ENCODE data around the gene NEURL4.
A peak's percentile ranks its signal among the peaks of the same experiment; 100 is the strongest.

Gene NEURL4

DNA sequence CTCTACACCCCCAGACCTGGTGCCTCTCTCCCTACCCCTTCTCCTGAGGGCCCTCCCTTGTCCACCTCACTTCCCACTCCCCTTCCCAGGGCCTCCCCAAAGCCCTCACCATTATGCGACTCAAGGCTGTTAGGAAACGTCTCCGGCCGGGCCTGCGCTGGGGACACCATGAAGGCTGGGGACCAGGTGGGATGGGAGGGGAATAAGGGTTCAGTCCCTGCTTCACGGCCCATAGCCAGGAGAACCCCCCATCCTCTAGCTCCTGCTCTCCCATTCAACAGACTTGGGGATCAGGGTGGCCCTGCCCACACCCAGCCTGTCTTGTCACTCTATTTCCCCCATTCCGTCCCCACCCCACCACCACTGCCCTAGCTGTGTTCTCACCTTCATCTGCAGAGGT, 2.1 kb downstream of the NEURL4 start:
- no peak for DNase-seq (ENCODE audit: low read depth)
- H3K4me3 ChIP-seq (ENCODE audit: low read depth, low read length) = no peak overlapping the region

DNA sequence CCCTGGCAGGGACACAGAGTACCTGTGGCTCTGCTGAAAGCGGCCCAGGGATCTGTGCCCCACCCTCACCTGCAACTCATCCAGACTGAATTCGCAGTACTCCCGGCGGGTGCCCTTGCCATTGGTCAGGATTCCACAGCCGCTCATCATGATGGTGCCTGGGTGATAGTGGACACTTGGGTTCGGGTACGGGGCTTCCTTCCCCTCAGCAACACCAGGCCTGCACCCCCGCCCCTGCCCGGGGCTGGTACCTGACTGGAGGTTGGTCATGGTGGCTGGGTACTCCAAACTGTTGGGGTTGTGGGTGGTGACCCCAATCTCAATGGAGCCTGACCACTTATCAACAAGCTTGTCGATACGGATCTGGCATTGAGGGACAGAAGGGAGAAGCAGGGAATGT, 2.9 kb downstream of the NEURL4 start:
- DNase-seq (ENCODE audit: low read depth) = no peak
- no peak overlapping the region for H3K4me3 ChIP-seq (ENCODE audit: low read depth, low read length)

DNA sequence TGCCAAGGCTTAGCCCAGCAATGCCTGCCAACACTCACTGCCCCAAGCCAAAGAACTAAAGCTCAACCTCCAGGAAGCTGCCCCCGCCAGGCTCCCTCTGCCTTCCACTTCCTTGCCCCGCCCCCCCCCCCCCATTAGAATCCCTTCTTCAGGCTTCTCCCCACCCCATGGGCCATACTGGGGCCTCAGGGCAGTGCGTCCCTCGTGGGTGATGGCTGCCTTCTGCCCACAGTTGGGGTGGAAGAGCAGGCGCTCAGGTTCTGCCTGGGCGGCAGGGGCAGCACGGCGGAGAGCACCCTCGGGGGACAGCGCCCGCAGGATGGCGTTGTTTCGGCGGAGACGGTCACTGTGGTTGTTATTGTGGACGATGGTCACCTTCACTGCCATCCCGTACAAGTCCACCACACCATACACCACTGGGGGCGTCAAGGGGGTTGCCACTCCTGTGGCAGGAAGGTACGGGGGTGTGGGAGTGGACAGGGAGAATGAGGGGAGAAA, 4.1 kb downstream of the NEURL4 start:
- H3K4me3 ChIP-seq (ENCODE audit: low read depth, low read length) = no peak overlapping the region
- no peak for DNase-seq (ENCODE audit: low read depth)

DNA sequence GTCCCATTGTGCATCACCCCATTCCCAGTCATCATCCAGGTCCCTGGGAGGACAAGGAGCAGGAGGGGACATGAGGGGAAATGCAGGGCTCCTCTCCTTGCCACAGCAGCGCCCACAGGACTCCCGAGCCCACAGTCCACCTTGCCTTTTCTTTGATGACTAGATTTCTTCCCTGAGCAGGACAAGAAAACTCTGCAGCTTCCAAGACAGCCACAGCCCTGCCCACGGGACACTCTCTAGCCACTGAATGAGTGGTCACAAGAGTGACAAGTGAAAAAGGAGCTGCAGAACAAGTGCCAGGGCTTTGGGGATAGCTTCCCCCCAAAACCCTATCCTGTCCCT, 4.7 kb downstream of the NEURL4 start:
- DNase-seq (ENCODE audit: low read depth) = no peak
- H3K4me3 ChIP-seq (ENCODE audit: low read depth, low read length) = no peak overlapping the region

DNA sequence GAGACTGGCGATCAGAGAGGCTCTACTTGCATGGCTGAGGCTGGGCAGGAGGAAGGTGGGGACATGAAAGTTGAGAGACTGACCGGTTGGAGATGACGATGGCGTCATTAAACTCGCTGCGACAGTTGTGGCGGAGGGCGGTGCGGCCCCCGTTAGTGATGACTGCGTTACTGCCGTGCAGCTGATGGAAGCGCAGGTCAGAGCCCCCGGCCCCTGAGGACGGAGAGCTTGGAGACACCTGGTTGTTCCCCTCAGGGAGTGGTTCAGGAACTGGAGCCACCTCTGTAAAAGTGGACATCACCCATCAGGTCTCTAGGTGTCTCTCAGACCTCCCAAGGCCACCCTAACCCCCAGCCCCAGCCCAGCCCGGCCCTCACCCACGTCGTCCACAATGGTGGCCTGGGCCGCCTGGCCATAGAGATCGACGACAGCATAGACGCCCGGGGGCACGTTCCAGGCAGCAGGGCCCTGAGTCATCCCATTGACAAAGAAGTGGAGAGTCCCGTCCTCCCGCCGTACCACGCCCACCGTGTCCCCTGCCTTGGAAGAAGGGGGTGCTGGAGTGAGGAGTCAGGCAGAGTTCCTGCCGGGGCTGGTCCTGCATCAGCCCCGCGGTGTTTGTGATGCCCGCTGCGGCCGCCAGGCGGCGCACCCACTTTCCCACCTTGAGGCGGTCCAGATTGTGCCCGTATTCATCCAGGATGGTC, 5.3 kb downstream of the NEURL4 start:
- no peak overlapping the region for H3K4me3 ChIP-seq (ENCODE audit: low read depth, low read length)
- DNase-seq (ENCODE audit: low read depth) = no peak

DNA sequence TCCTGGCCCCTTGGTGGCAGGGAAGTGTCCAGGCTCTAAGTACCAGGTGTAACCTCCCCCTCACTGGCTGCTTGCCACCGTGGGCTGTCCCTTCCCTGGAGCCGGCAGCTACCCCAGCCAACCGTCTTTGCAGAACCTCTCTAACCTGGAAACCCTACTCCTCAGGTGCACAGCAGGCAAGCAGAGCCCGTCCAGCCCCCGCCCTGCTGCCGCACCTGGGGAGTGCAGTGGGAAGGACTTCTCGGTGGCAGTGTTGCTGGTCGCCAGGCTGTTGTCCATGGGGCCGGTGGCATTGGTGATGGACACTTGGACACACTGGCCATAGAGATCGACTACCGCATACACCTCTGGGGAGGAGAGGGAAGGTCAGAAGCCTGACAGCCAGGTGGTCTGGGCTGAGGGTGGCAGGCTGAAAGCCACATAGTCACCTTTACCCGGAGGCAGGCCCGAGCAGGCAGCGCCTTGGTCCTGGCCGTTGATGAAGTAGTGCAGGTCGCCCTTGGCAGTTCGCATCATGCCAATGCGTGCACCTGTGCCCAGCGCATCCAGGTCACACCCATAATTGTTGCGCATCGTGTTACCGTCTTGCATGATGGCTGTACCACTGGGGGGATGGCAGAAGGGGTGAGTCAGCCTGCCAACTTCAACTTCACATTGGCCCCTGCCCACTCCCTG, 6.5 kb downstream of the NEURL4 start:
- no peak for DNase-seq (ENCODE audit: low read depth)
- H3K4me3 ChIP-seq (ENCODE audit: low read depth, low read length) = no peak overlapping the region

DNA sequence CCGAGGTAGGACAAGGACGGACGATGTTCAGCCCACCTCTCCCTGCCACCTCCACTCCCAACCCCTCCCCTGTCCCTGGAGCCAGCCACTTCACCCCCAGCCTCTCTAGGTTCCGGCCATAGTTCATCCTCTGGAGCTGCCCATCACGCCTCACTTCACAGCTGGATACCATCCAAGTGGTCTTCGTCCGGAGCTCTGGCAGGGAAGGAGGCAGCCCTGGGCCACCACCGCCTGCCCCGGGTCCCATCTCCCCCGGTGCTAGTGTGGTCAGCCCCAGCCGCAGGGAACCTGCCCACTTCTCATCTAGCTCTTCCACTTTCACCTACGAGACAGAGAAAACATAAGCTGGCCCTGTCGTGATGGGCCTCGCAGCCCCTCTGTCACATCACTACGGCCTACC, 7.7 kb downstream of the NEURL4 start:
- no peak overlapping the region for H3K4me3 ChIP-seq (ENCODE audit: low read depth, low read length)
- DNase-seq (ENCODE audit: low read depth) = no peak

DNA sequence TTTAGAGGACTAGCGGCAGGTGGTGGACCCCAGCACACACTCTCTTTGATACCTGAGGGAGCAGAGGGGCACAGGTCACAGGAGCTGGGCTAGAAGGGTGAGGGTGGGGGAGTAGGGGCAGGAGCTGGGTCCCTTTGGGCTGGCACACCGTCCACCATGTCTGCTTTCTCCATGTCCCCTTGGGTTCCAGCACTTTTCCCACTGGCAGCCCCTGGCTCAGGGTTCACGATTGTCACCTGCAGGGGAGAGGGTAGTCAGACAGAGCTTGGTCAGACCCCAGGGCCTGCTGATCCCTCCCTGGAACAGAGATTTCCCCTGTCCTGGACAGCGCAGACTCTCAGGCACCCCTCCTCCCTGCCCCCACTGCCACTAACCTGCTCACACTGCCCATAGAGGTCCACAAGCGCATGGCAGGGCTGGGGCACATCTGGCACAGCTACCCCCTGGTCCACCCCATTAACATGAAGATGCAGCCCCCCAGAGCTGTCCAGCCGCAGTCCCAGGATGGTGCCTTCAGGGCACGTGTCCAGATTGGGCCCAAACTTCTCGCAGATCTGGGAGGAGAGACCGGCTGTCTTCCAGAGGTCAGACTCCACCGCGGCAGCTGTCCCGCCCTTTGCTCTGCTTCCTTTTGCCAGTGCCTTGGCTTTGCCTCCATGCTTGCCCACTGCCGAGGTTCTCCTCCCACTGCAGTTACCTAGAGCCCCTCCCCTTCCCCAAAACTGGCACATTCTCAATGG, 10.8 kb downstream of the NEURL4 start:
- H3K4me3 ChIP-seq (ENCODE audit: low read depth, low read length) = no peak overlapping the region
- DNase-seq (ENCODE audit: low read depth) = no peak

DNA sequence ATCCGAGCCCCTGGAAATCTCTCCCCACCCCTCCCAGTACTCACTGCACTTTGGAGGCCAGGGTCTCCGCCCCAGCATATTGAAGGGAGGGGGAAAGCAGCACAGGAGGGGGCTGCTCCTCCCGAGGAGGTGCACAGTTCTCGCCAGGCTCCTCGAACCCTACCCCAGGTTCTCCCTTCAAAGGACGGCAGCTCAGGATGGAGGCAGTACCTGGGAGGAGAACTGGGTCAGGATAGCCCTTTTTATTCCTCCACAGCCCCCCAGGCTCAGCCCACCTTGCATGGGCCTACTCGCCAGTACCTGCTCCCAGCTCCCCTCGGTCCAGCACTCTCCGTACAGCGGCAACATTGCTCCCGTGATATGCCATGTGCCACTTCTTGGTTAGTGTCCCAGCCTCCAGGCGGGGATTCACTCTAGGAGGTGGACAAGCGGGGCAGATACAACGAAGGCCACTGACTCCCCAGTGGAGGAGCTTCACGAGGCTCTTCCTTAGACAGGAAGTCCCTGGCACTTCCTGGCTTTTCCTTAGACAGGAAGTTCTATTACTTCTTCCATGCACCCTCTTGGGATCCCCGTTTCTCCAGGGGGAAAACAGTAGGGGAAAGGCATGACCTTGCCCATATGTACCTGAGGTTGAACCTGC, 11.9 kb downstream of the NEURL4 start:
- no peak for DNase-seq (ENCODE audit: low read depth)
- no peak overlapping the region for H3K4me3 ChIP-seq (ENCODE audit: low read depth, low read length)

DNA sequence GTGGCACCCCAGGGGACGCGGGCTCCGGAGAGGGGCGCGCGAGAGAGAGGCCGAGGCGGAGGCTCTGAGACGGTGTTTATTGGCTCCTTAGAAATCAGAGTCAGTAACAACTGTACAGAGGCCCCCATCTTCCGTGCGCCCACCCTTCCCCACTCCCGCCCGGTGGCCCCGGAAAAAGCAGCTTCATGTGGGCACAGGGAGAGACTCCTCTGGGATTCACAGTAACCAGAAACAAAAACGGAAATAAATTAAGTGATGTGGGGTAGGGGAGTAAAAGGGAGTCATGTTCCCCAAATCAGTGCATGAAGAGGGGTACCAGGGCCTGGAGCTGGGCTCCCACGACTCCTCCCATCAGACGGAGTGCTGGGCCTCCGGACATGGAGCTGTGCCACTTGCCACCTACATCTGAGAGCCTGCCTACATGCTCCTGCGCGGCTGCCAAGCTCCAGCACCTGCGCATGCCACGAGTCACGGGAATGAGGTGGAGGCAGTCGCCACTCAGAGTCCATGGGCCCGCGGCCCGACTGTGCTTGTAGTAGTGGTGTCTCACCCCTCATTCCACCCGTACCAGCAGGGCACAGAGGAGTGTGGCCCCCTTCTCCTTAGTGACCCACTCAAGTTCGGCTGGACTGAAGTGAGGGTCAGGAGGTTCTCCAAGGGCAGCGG, 13.4 kb downstream of the NEURL4 start:
- no peak for DNase-seq (ENCODE audit: low read depth)
- H3K4me3 ChIP-seq (ENCODE audit: low read depth, low read length) = peak overlapping the region; percentile 81

DNA sequence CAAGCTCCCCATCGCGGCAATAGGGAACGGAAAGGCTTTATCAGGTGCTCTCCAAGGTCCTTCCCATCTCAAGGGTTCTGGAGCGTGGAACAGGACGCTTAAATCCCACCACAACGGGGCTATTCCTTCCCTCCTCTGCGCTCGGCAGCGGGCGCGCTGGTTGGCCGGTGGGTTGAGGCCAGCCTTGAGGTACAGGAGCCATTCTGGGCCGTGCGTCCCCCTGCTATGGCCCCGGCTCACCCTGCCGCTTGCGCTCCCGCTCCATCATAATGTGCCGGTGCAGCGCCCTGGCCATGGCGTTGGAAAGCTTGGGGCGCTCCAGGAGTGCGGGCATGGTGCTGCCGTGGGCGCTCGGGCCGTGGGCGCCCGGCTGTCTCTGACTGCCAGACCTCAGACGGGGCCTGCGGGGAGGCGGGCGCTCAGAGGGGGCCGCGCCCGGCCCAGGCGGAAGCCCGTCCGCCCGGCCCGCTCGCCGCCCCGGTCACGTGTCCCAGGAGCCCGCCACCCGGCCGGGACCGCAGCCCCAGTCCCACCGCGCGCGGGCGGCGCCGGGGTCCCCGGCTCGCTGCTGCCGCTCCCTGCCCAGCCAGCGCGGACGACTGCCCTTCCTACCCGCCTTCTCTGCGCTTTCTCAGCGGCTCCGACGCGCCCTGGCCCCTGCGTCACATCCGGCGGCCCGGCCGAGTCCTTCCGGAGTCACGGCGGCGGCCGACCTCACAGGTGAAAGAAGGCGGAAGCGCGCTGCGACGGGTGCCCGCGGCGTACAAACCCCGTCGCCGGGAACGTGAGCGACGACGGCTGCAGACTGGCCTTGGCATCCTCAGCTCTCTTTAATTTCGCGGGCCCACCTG, 14.2 kb downstream of the NEURL4 start, which contains the start of gene GPS2:
TSS of gene GPS2 (minus strand) at position 642 of the 851 bp plus-strand sequence. CDS start at position 334, 308 bp downstream.
- H3K4me3 ChIP-seq (ENCODE audit: low read depth, low read length) = peak within 1 kb of the TSS; percentile 81
- DNase-seq (ENCODE audit: low read depth) = no peak

DNA sequence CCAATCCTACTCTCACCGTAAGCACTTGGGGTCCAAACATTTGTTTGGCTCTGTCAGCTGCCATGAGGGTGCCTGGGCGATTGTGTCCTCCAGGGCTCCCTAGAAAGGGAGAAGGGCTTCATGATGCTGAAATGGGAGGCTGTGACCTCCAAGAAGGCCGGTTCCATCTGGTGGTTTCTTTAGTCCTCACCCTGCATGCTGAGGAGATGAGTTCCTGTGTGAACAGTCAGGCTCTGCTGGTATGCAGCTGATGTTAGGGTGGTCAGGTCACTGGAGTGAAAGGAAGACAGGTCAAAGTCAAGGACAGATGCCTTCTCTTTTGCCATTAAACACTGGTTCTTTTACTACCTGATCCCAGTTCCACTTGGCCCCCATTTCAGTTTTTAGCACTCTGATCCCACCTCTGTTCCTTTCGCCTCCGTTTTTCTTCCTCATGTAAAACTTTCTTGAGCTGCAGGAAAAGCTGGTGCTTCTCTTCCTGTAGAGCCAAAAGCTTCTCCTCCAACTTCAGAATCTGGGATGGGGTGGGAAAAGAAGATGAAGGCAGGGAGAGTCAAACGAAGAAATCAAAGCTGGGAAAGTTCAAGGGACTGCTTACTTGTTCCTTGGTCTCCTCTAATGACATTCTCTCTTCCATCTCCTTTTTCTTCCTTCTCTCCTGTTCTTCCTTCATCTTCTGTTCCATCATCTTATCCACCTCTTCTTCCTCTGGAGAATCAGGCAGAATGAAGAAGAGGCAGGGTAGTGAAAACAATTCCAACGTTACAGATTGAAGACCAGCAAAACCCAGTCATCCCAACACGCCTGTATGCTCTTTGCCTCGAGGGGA, 15.0 kb downstream of the NEURL4 start:
- no peak for DNase-seq (ENCODE audit: low read depth)
- H3K4me3 ChIP-seq (ENCODE audit: low read depth, low read length) = peak overlapping the region; percentile 81

DNA sequence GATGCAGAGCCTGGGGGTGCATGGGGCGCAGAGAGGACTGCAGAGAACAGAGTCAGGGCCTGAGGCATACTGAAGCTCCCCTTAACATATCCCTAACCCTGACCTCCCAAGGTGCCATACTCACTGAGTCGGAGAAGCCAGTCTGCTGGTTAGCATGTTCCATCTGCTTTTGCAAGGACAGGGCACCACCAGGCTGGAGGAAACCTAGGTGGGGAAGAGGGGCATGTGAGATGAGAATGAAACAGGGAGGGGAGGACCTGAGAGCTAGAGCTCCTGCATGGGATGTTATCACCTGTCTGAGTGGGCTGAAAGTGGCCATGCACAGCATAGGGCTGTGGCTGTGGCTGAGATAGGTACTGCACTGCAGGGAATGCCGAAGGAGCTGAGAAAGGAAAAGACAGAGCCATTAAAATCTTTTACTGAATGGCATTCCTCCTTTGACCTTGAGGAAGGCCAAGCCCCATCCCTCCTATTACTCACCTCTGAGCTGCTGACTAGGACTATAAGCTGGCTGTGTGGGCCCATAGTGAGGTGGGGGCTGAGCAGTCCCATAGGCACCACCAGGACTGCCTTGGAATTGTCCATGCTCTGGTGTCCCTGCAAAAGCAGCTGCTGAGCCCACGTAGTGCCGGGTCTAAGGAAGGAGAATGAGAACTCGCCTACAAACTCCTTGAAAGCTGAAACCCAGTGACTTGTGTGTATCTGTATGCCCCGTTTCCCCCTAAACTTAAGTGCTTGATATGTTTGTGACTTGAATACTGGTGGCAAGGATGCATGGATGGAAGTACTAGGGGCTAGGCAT, 15.8 kb downstream of the NEURL4 start:
- no peak for DNase-seq (ENCODE audit: low read depth)
- H3K4me3 ChIP-seq (ENCODE audit: low read depth, low read length) = no peak overlapping the region

DNA sequence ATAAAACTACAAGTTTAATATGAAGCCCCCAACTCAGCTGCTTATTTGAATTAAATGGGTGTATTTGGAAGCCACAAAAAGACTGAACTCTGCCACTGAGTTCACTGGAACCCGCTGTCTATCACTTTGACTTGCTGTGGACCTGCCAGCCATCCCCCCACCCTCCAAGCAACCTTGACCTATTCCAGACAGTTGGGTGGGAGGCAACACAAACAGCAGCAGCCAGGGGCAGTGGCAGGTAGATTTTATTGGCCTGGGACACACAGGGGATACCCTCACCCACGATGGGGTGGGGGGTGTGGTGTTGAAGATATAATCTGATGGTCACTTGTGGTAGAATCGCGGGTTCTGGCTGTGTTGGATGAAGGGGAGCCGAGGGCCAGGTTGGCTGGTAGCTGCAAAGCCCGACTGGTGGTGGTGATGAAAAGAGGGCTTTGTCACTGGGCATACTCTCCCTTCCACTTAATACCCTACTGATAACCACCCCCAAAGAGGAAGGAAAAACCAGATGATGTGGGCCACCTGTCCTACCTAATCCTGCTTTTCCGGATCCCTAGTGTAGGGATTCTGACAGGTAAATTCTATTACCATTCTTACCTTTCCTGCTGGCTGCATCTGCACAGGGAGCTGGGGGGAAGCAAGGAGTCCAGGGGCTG, 16.6 kb downstream of the NEURL4 start:
- DNase-seq (ENCODE audit: low read depth) = no peak
- no peak overlapping the region for H3K4me3 ChIP-seq (ENCODE audit: low read depth, low read length)

DNA sequence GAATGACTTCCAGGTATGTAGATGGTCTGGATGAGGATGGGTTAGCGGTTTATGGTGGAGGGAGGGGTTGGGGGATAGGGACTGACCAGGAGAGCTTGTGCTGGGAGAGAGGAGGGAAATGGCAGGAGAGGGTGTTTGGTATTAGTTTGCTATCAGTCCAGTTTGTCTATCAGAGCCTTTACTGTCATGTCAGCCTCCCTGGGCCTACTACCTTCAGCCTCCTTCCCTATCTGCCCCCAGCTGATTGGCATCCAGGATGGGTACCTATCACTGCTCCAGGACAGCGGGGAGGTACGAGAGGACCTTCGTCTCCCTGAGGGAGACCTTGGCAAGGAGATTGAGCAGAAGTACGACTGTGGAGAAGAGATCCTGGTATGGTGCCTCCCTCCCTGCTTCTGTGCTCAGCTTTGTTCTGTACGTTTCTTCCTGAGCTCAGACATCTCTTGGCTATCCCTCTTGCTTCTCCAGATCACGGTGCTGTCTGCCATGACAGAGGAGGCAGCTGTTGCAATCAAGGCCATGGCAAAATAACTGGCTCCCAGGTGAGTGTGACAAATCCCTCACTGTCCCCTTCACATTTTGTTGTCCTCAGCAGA, 17.9 kb downstream of the NEURL4 start:
- no peak overlapping the region for H3K4me3 ChIP-seq (ENCODE audit: low read depth, low read length)
- DNase-seq (ENCODE audit: low read depth) = no peak

DNA sequence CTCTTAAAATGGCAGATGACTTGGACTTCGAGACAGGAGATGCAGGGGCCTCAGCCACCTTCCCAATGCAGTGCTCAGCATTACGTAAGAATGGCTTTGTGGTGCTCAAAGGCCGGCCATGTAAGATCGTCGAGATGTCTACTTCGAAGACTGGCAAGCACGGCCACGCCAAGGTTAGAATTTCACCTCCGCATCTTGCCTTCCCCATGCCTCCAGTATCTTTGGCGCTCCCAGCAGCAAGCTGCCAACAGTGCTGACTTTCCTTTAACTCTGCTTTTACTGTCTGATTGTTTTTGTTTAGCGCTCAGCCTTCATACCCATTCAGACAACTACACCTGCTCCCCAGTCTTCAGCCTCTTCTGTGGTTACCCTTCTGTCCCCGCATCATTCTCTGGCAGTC, 19.5 kb downstream of the NEURL4 start:
- peak overlapping the region; percentile 62 for H3K4me3 ChIP-seq (ENCODE audit: low read depth, low read length)
- DNase-seq (ENCODE audit: low read depth) = no peak
